IPS-18a (cell line): ENCODE results near the gene PARK7.

Experiments used
- H3K27ac ChIP-seq: one replicate; pipeline ENCODE4 v1.5.1; 2013; ENCODE audit warnings: low read length
- H3K27me3 ChIP-seq: one replicate; pipeline ENCODE4 v1.6.1; 2013; ENCODE audit warnings: mild to moderate bottlenecking, low read length; ENCODE audit not compliant: control insufficient read depth, insufficient read depth
- H3K36me3 ChIP-seq: one replicate; pipeline ENCODE4 v1.6.1; 2013; ENCODE audit warnings: low read depth, low read length; ENCODE audit not compliant: control insufficient read depth
- H3K4me1 ChIP-seq: one replicate; pipeline ENCODE4 v1.6.1; 2013; ENCODE audit warnings: low read depth, low read length; ENCODE audit not compliant: control insufficient read depth
- H3K4me3 ChIP-seq: one replicate; pipeline ENCODE4 v1.5.1; 2013; ENCODE audit warnings: low read length
- H3K9ac ChIP-seq: one replicate; pipeline ENCODE4 v1.6.1; 2013; ENCODE audit warnings: mild to moderate bottlenecking, low read length, moderate library complexity
- H3K9me3 ChIP-seq: one replicate; pipeline ENCODE4 v1.6.1; 2013; ENCODE audit warnings: low read depth, low read length; ENCODE audit not compliant: control insufficient read depth

PARK7 gene

GRCh38 chr1:8003438-8004112 lies 42.1 kb downstream of the PARK7 start:
- no peak overlapping the region for H3K9ac ChIP-seq
- no peak overlapping the region for H3K27ac ChIP-seq
- no peaks in the 10 kb centered on the region for H3K27me3 ChIP-seq
- peaks cover 18% of the 10 kb centered on the region for H3K4me1 ChIP-seq
- H3K36me3 ChIP-seq: no peaks in the 10 kb centered on the region
- no peak overlapping the region for H3K4me3 ChIP-seq
- no peaks in the 10 kb centered on the region for H3K9me3 ChIP-seq

GRCh38 chr1:8004113-8004802 lies 42.7 kb downstream of the PARK7 start:
- Histone ChIP-seq H3K27me3 (no peaks in the 10 kb centered on the region), H3K27ac (no peak overlapping the region), H3K36me3 (no peaks in the 10 kb centered on the region), H3K4me3 (no peak overlapping the region), H3K4me1 (peaks cover 18% of the 10 kb centered on the region), H3K9ac (no peak overlapping the region), H3K9me3 (no peaks in the 10 kb centered on the region)

GRCh38 chr1:8004803-8005573 lies 43.5 kb downstream of the PARK7 start:
- H3K36me3 ChIP-seq: peaks cover 3% of the 10 kb centered on the region
- peaks cover 18% of the 10 kb centered on the region for H3K4me1 ChIP-seq
- H3K27ac ChIP-seq: no peak overlapping the region
- H3K27me3 ChIP-seq: no peaks in the 10 kb centered on the region
- H3K9me3 ChIP-seq: no peaks in the 10 kb centered on the region
- no peak overlapping the region for H3K9ac ChIP-seq
- H3K4me3 ChIP-seq: no peak overlapping the region

- Histone ChIP-seq H3K27ac (no peak overlapping the region), H3K4me3 (no peak overlapping the region), H3K27me3 (no peaks in the 10 kb centered on the region), H3K9ac (no peak overlapping the region), H3K36me3 (peaks cover 5% of the 10 kb centered on the region), H3K9me3 (no peaks in the 10 kb centered on the region), H3K4me1 (peaks cover 18% of the 10 kb centered on the region)
These were observed 44.8 kb downstream of the PARK7 start for GRCh38 chr1:8006037-8006963.

GRCh38 chr1:8009043-8010002 lies 47.8 kb downstream of the PARK7 start:
- Histone ChIP-seq H3K9me3 (no peaks in the 10 kb centered on the region), H3K9ac (no peak overlapping the region), H3K4me1 (peaks cover 15% of the 10 kb centered on the region), H3K27ac (no peak overlapping the region), H3K4me3 (no peak overlapping the region), H3K36me3 (peaks cover 33% of the 10 kb centered on the region), H3K27me3 (no peaks in the 10 kb centered on the region)

- no peaks in the 10 kb centered on the region for H3K9me3 ChIP-seq
- H3K4me3 ChIP-seq: no peak overlapping the region
- peaks cover 8% of the 10 kb centered on the region for H3K4me1 ChIP-seq
- no peak overlapping the region for H3K27ac ChIP-seq
- H3K27me3 ChIP-seq: no peaks in the 10 kb centered on the region
- H3K9ac ChIP-seq: no peak overlapping the region
- H3K36me3 ChIP-seq: peaks cover 37% of the 10 kb centered on the region
These were observed 48.7 kb downstream of the PARK7 start for GRCh38 chr1:8010080-8010664.

GRCh38 chr1:8011016-8011415 lies 49.5 kb downstream of the PARK7 start:
- H3K27ac ChIP-seq: no peak overlapping the region
- H3K4me3 ChIP-seq: no peak overlapping the region
- peaks cover 15% of the 10 kb centered on the region for H3K4me1 ChIP-seq
- no peaks in the 10 kb centered on the region for H3K27me3 ChIP-seq
- no peaks in the 10 kb centered on the region for H3K9me3 ChIP-seq
- peaks cover 37% of the 10 kb centered on the region for H3K36me3 ChIP-seq
- no peak overlapping the region for H3K9ac ChIP-seq

GRCh38 chr1:8011923-8012858 lies 50.7 kb downstream of the PARK7 start:
- peaks cover 22% of the 10 kb centered on the region for H3K4me1 ChIP-seq
- H3K27me3 ChIP-seq: no peaks in the 10 kb centered on the region
- no peaks in the 10 kb centered on the region for H3K9me3 ChIP-seq
- no peak overlapping the region for H3K4me3 ChIP-seq
- H3K9ac ChIP-seq: no peak overlapping the region
- no peak overlapping the region for H3K27ac ChIP-seq
- H3K36me3 ChIP-seq: peaks cover 37% of the 10 kb centered on the region

GRCh38 chr1:8012955-8013354 lies 51.4 kb downstream of the PARK7 start:
- no peak overlapping the region for H3K27ac ChIP-seq

More at GRCh38 chr1:8012955-8013354, 51.4 kb downstream of the PARK7 start:
- Histone ChIP-seq H3K36me3 (peaks cover 37% of the 10 kb centered on the region), H3K9me3 (no peaks in the 10 kb centered on the region), H3K4me3 (no peak overlapping the region), H3K9ac (no peak overlapping the region), H3K4me1 (peaks cover 29% of the 10 kb centered on the region), H3K27me3 (no peaks in the 10 kb centered on the region)
